GM23338 (cell line): Measurements from ENCODE around the gene STRN4. TPM values are rescaled to one million over a fixed set of nuclear protein-coding genes. Genes with fewer than 3 reads are reported as not detected.

ENCODE experiments used
- ATAC-seq: fragments of 200-7000 bp; cut with Tn5 transposase; 3 replicates; pipeline ENCODE4 v1.9.1; 2020
- DNase-seq: peaks from one replicate; pipeline ENCODE4 v3.0.0-alpha.2; 2015; ENCODE audit warnings: low spot score
- H2AFZ ChIP-seq: fragments of 200-600 bp; sonication (generic); 2 replicates; pipeline ENCODE4 v1.8.0; 2016; ENCODE audit warnings: antibody characterized with exemption, mild to moderate bottlenecking, moderate library complexity
- H3F3A ChIP-seq: fragments of 200-600 bp; sonication (generic); replicated peaks from 2 replicates; pipeline ENCODE4 v1.8.0; 2017; ENCODE audit warnings: antibody characterized with exemption, mixed run types, low read depth
- H3K27ac ChIP-seq: fragments of 200-600 bp; sonication (generic); 2 replicates; pipeline ENCODE4 v1.6.1; 2016; ENCODE audit warnings: low read depth
- H3K27me3 ChIP-seq: fragments of 200-600 bp; sonication (generic); 2 replicates; pipeline ENCODE4 v1.8.0; 2016; ENCODE audit warnings: mild to moderate bottlenecking, mixed run types, moderate library complexity; ENCODE audit not compliant: insufficient read depth
- H3K36me3 ChIP-seq: fragments of 200-600 bp; sonication (generic); 2 replicates; pipeline ENCODE4 v1.8.0; 2016; ENCODE audit warnings: mild to moderate bottlenecking; ENCODE audit not compliant: insufficient read depth
- H3K4me1 ChIP-seq: fragments of 200-600 bp; sonication (generic); 2 replicates; pipeline ENCODE4 v1.8.0; 2016; ENCODE audit warnings: mild to moderate bottlenecking, moderate library complexity; ENCODE audit not compliant: insufficient read depth
- H3K4me2 ChIP-seq: fragments of 200-600 bp; sonication (generic); 2 replicates; pipeline ENCODE4 v1.7.1; 2017; ENCODE audit warnings: mixed run types
- H3K4me3 ChIP-seq: fragments of 200-600 bp; sonication (generic); 2 replicates; pipeline ENCODE4 v1.6.1; 2016; ENCODE audit warnings: mixed run types
- H3K79me2 ChIP-seq: fragments of 200-600 bp; sonication (generic); replicated peaks from 2 replicates; pipeline ENCODE4 v1.8.0; 2017; ENCODE audit warnings: mild to moderate bottlenecking; ENCODE audit not compliant: insufficient read depth
- H3K9me2 ChIP-seq: fragments of 200-600 bp; sonication (generic); 2 replicates; pipeline ENCODE4 v1.8.0; 2017; ENCODE audit not compliant: insufficient read depth
- H4K20me1 ChIP-seq: fragments of 200-600 bp; sonication (generic); replicated peaks from 2 replicates; pipeline ENCODE4 v1.8.0; 2017; ENCODE audit warnings: mild to moderate bottlenecking; ENCODE audit not compliant: insufficient read depth
- H3K27ac Mint-ChIP-seq: 2 replicates; pipeline ENCODE4 v1.8.0; 2020; ENCODE audit warnings: inconsistent platforms, mild to moderate bottlenecking, moderate library complexity, mixed read lengths
- H3K27me3 Mint-ChIP-seq: 3 replicates; pipeline ENCODE4 v1.8.0; 2022; ENCODE audit warnings: low read depth, mild to moderate bottlenecking, moderate library complexity, mixed read lengths, inconsistent platforms; ENCODE audit not compliant: insufficient read depth, poor library complexity
- H3K36me3 Mint-ChIP-seq: 3 replicates; pipeline ENCODE4 v1.8.0; 2021; ENCODE audit warnings: low read depth, mild to moderate bottlenecking, inconsistent platforms, moderate library complexity, mixed read lengths
- H3K4me1 Mint-ChIP-seq: 3 replicates; pipeline ENCODE4 v1.8.0; 2020; ENCODE audit warnings: mild to moderate bottlenecking, inconsistent platforms, mixed read lengths
- H3K4me3 Mint-ChIP-seq: 3 replicates; pipeline ENCODE4 v1.8.0; 2021; ENCODE audit warnings: moderate library complexity, mild to moderate bottlenecking, inconsistent platforms, mixed read lengths
- H3K9me3 Mint-ChIP-seq: 3 replicates; pipeline ENCODE4 v1.8.0; 2020; ENCODE audit warnings: moderate library complexity, mild to moderate bottlenecking, inconsistent platforms, mixed read lengths
- CREB1 ChIP-seq: fragments of 250-450 bp; sonication (Bioruptor Pico); IDR thresholded peaks from 2 replicates; pipeline ENCODE4 v1.5.0; 2020; ENCODE audit warnings: low read depth, mild to moderate bottlenecking, moderate library complexity
- CTCF ChIP-seq, 2 experiments: fragments of 200-600 bp in 1 of 2; sonication (generic) in 1 of 2; conservative IDR thresholded peaks; 2 replicates each; pipeline versions ENCODE4 v1.5.1 to v1.6.1; 2016 to 2017; ENCODE audit warnings: antibody characterized with exemption in 2 of 2, low read depth in 2 of 2, mild to moderate bottlenecking in 2 of 2, moderate library complexity in 1 of 2
- ETS1 ChIP-seq: IDR thresholded peaks from 2 replicates; pipeline ENCODE4 v1.6.1; 2016; ENCODE audit warnings: antibody characterized with exemption
- EZH2 ChIP-seq: fragments of 200-600 bp; sonication (generic); IDR thresholded peaks from one replicate; pipeline ENCODE4 v1.8.0; 2017; ENCODE audit warnings: antibody characterized with exemption, mild to moderate bottlenecking, low read depth; ENCODE audit not compliant: unreplicated experiment
- EZH2phosphoT487 ChIP-seq: fragments of 200-600 bp; sonication (generic); IDR thresholded peaks from one replicate; pipeline ENCODE4 v1.8.1; 2018; ENCODE audit warnings: antibody characterized with exemption; ENCODE audit not compliant: unreplicated experiment
- JUNB ChIP-seq: IDR thresholded peaks from one replicate; pipeline ENCODE4 v1.6.1; 2016; ENCODE audit warnings: antibody characterized with exemption; ENCODE audit not compliant: unreplicated experiment
- NANOG ChIP-seq: IDR thresholded peaks from 2 replicates; pipeline ENCODE4 v1.6.1; 2016; ENCODE audit warnings: antibody characterized with exemption, borderline replicate concordance
- POLR2AphosphoS5 ChIP-seq: IDR thresholded peaks from 2 replicates; pipeline ENCODE4 v1.6.1; 2016; ENCODE audit warnings: antibody characterized with exemption, low read depth
- REST ChIP-seq: IDR thresholded peaks from one replicate; pipeline ENCODE4 v1.6.1; 2018; ENCODE audit warnings: antibody characterized with exemption; ENCODE audit not compliant: unreplicated experiment
- STAT1 ChIP-seq: IDR thresholded peaks from one replicate; pipeline ENCODE4 v1.6.1; 2016; ENCODE audit warnings: antibody characterized with exemption; ENCODE audit not compliant: unreplicated experiment
- ZNF114 ChIP-seq: fragments of 250-450 bp; sonication (Bioruptor Pico); IDR thresholded peaks from 2 replicates; pipeline ENCODE4 v1.5.0; 2020; ENCODE audit warnings: mild to moderate bottlenecking, moderate library complexity
- ZNF331 ChIP-seq: fragments of 250-450 bp; sonication (Bioruptor Pico); IDR thresholded peaks from 2 replicates; pipeline ENCODE4 v1.5.0; 2020; ENCODE audit warnings: low read depth, mild to moderate bottlenecking, moderate library complexity
- ZNF462 ChIP-seq: fragments of 250-450 bp; sonication (Bioruptor Pico); IDR thresholded peaks from 2 replicates; pipeline ENCODE4 v1.5.0; 2020; ENCODE audit warnings: mild to moderate bottlenecking, moderate library complexity
- polyA plus RNA-seq: library from polyadenylated mRNA; unstranded; fragments of >200 nt; fragmentation: Nextera tagmentation; extraction: Ambion mirVana; gene quantifications from 2 replicates; pipeline ENCODE4 v1.2.1, GENCODE V29; 2016
- total RNA-seq: library from RNA; depleted of rRNA; stranded (reverse); fragments of >200 nt; shearing (Covaris generic); gene quantifications from 2 replicates; pipeline ENCODE4 v1.2.3, GENCODE V29; 2014

Gene STRN4
- total and polyA plus RNA-seq, 2 experiments from 2014 or later: 62.1 to 140 TPM

- TF ChIP-seq ZNF462 (no peak), ZNF114 (CRISPR knock-in tag) (no peak), STAT1 (no peak), POLR2AphosphoS5 (no peak), ETS1 (no peak), EZH2 (no peak), REST (no peak), JUNB (no peak), ZNF331 (no peak), CREB1 (no peak), CTCF (conservative IDR thresholded peaks at IDR 0.05; ENCODE audit: low read depth in 2 of 2) (no peak), EZH2phosphoT487 (no peak), NANOG (no peak)
- no peaks in the 10 kb centered on the region for H3K4me1 ChIP-seq
- H3K27ac ChIP-seq: no peak overlapping the region
- H3K9me2 ChIP-seq: no peaks in the 10 kb centered on the region
- no peak for DNase-seq
- H3F3A ChIP-seq: peaks cover 11% of the 10 kb centered on the region; the same call in 1 of the 2 replicates
- H3K79me2 ChIP-seq: 0 out of 2 replicates have a peak, but pooled peaks cover 5% of the 10 kb centered on the region
- H3K27me3 Mint-ChIP-seq: peaks cover 12% of the 10 kb centered on the region
- H3K36me3 Mint-ChIP-seq: peaks cover 68% of the 10 kb centered on the region
- no peaks in the 10 kb centered on the region for H3K27me3 ChIP-seq
- ATAC-seq: no peak
- no peak overlapping the region for H3K4me3 ChIP-seq
- H3K27ac Mint-ChIP-seq: no peak overlapping the region
- H3K4me2 ChIP-seq: no peak overlapping the region
- H3K4me3 Mint-ChIP-seq: no peak overlapping the region; the same call in 2 of the 3 replicates
- peaks cover 3% of the 10 kb centered on the region; the same call in 1 of the 3 replicates for H3K9me3 Mint-ChIP-seq
- peaks cover 15% of the 10 kb centered on the region; the same call in 1 of the 2 replicates for H3K36me3 ChIP-seq
- peaks cover 26% of the 10 kb centered on the region for H3K4me1 Mint-ChIP-seq
- H4K20me1 ChIP-seq: peaks cover 8% of the 10 kb centered on the region
- no peak overlapping the region for H2AFZ ChIP-seq
These were observed 22.8 kb downstream of the STRN4 start for GRCh38 chr19:46723471-46723870.
